Effector CD4-positive, alpha-beta T cell (primary cell): ENCODE data around the gene BAZ1B.
"Not testable (repeated sequence)": the region's sequence is repeated elsewhere in the genome, so short reads cannot be mapped to it uniquely, and the experiment has no call there.

Experiments
- DNase-seq: peaks from one replicate; pipeline ENCODE4 v3.0.0-alpha.2; 2020

The BAZ1B gene

GRCh38 chr7:73537051-73537450 lies 15.0 kb upstream of the BAZ1B start:
- no peak for DNase-seq

- DNase-seq, result no peak
Observed at GRCh38 chr7:73536479-73536878, 14.4 kb upstream of the BAZ1B start.

GRCh38 chr7:73535918-73536317 lies 13.8 kb upstream of the BAZ1B start:
- not testable (repeated sequence) for DNase-seq

GRCh38 chr7:73533742-73534141 lies 11.6 kb upstream of the BAZ1B start:
- DNase-seq, result no peak

GRCh38 chr7:73532224-73532623 lies 10.1 kb upstream of the BAZ1B start:
- no peak for DNase-seq

GRCh38 chr7:73530800-73531199 lies 8.7 kb upstream of the BAZ1B start:
- DNase-seq, result no peak

- DNase-seq, result no peak
Observed at GRCh38 chr7:73526896-73527821, 5.1 kb upstream of the BAZ1B start.

- DNase-seq, result not testable (repeated sequence)
Observed at GRCh38 chr7:73526158-73526494, 4.0 kb upstream of the BAZ1B start.

GRCh38 chr7:73521636-73522104 lies 423 bp downstream of the BAZ1B start:
- DNase-seq, result no peak

- DNase-seq, result no peak
Observed at GRCh38 chr7:73520673-73521635, 1.1 kb downstream of the BAZ1B start.

GRCh38 chr7:73519867-73520672 lies 2.0 kb downstream of the BAZ1B start:
- no peak for DNase-seq

- no peak for DNase-seq
Observed at GRCh38 chr7:73518470-73518869, 3.6 kb downstream of the BAZ1B start.

GRCh38 chr7:73517241-73517995 lies 4.7 kb downstream of the BAZ1B start:
- DNase-seq, result no peak

- no peak for DNase-seq
Observed at GRCh38 chr7:73515178-73515577, 6.9 kb downstream of the BAZ1B start.

- DNase-seq, result no peak
Observed at GRCh38 chr7:73512018-73512780, 9.9 kb downstream of the BAZ1B start.

GRCh38 chr7:73509463-73509862 lies 12.6 kb downstream of the BAZ1B start:
- DNase-seq, result no peak

GRCh38 chr7:73507556-73507955 lies 14.5 kb downstream of the BAZ1B start:
- no peak for DNase-seq

- no peak for DNase-seq
Observed at GRCh38 chr7:73504920-73505319, 17.2 kb downstream of the BAZ1B start.

- no peak for DNase-seq
Observed at GRCh38 chr7:73504017-73504416, 18.1 kb downstream of the BAZ1B start.

GRCh38 chr7:73503229-73503628 lies 18.9 kb downstream of the BAZ1B start:
- no peak for DNase-seq

GRCh38 chr7:73496626-73497025 lies 25.5 kb downstream of the BAZ1B start:
- DNase-seq, result no peak
